GM08714 (cell line): Measurements from ENCODE around the gene HSD17B14.
"Not testable (repeated sequence)": the region's sequence is repeated elsewhere in the genome, so short reads cannot be mapped to it uniquely, and the experiment has no call there.

Experiments
- H3K4me3 ChIP-seq: fragments of 200-500 bp; sonication (Bioruptor generic); 2 replicates; pipeline ENCODE4 v1.5.1; 2014; ENCODE audit warnings: mild to moderate bottlenecking, low read length, inconsistent platforms
- ZNF274 ChIP-seq: IDR thresholded peaks from 2 replicates; pipeline ENCODE4 v1.6.1; 2012; ENCODE audit warnings: mild to moderate bottlenecking, low read depth, low read length

HSD17B14 gene

GRCh38 chr19:48872182-48872883, 36.0 kb upstream of the HSD17B14 start, which contains the start of gene PPP1R15A:
PPP1R15A (plus strand) TSS chr19:48872421; CDS start chr19:48873234, 813 bp downstream.
- H3K4me3 ChIP-seq: peak within 1 kb of the TSS; percentile 85
- no peak for TF ChIP-seq ZNF274

- H3K4me3 ChIP-seq: not testable (repeated sequence)
Observed at GRCh38 chr19:48871471-48872181, 35.3 kb upstream of the HSD17B14 start.

GRCh38 chr19:48870048-48870447, 33.8 kb upstream of the HSD17B14 start:
- TF ChIP-seq ZNF274: no peak
- no peak overlapping the region for H3K4me3 ChIP-seq

GRCh38 chr19:48868114-48868886, 32.0 kb upstream of the HSD17B14 start, which contains the start of gene PLEKHA4:
PLEKHA4 (minus strand) TSS chr19:48868617; CDS start chr19:48867620, 997 bp downstream.
- no peak within 1 kb of the TSS for H3K4me3 ChIP-seq
- no peak for TF ChIP-seq ZNF274

GRCh38 chr19:48867746-48868113, 31.4 kb upstream of the HSD17B14 start:
- no peak for TF ChIP-seq ZNF274
- no peak overlapping the region for H3K4me3 ChIP-seq

GRCh38 chr19:48867123-48867745, 30.9 kb upstream of the HSD17B14 start:
- H3K4me3 ChIP-seq: no peak overlapping the region
- TF ChIP-seq ZNF274: no peak

- H3K4me3 ChIP-seq: no peak overlapping the region
- no peak for TF ChIP-seq ZNF274
Observed at GRCh38 chr19:48866692-48867091, 30.4 kb upstream of the HSD17B14 start.

- TF ChIP-seq ZNF274: no peak
- no peak overlapping the region for H3K4me3 ChIP-seq
Observed at GRCh38 chr19:48862827-48863226, 26.5 kb upstream of the HSD17B14 start.

- TF ChIP-seq ZNF274: no peak
Observed at GRCh38 chr19:48861313-48861712, 25.0 kb upstream of the HSD17B14 start.

GRCh38 chr19:48859711-48860572, 23.7 kb upstream of the HSD17B14 start:
- TF ChIP-seq ZNF274: no peak
- H3K4me3 ChIP-seq: peak overlapping the region; percentile 71; the same call in 1 of the 2 replicates

More at GRCh38 chr19:48861313-48861712, 25.0 kb upstream of the HSD17B14 start:
- no peak overlapping the region for H3K4me3 ChIP-seq

- H3K4me3 ChIP-seq: peak overlapping the region; percentile 71; the same call in 1 of the 2 replicates
- TF ChIP-seq ZNF274: no peak
Observed at GRCh38 chr19:48858984-48859710, 22.9 kb upstream of the HSD17B14 start.

GRCh38 chr19:48856921-48857320, 20.6 kb upstream of the HSD17B14 start:
- no peak overlapping the region for H3K4me3 ChIP-seq
- no peak for TF ChIP-seq ZNF274
